Neutrophil (primary cell): ENCODE results near the gene FBXL22.

Source experiments
- H3K27ac ChIP-seq: fragments of 200-600 bp; sonication (generic); 2 replicates; pipeline ENCODE4 v1.5.1; 2016; ENCODE audit warnings: mild to moderate bottlenecking, moderate library complexity
- H3K27me3 ChIP-seq: fragments of 200-600 bp; sonication (generic); 2 replicates; pipeline ENCODE4 v1.6.0; 2016; ENCODE audit warnings: mild to moderate bottlenecking
- H3K36me3 ChIP-seq: fragments of 200-600 bp; sonication (generic); 2 replicates; pipeline ENCODE4 v1.5.1; 2017
- H3K4me1 ChIP-seq, 2 experiments: fragments of 200-600 bp in 1 of 2; sonication (generic) in 1 of 2; 1 replicate in 1 of 2; 2 replicates in 1 of 2; pipeline versions ENCODE4 v1.5.1 to v1.6.1; 2013 to 2016; ENCODE audit warnings: low read depth in 1 of 2, low read length in 1 of 2, mild to moderate bottlenecking in 1 of 2, moderate library complexity in 1 of 2; ENCODE audit not compliant: control insufficient read depth in 1 of 2, insufficient read depth in 1 of 2
- H3K4me3 ChIP-seq, 2 experiments: fragments of 200-600 bp in 1 of 2; sonication (generic) in 1 of 2; 1 replicate in 1 of 2; 2 replicates in 1 of 2; pipeline ENCODE4 v1.5.1; 2013 to 2016; ENCODE audit warnings: low read depth in 1 of 2, low read length in 1 of 2, mild to moderate bottlenecking in 1 of 2, moderate library complexity in 1 of 2
- H3K9me3 ChIP-seq: fragments of 200-600 bp; sonication (generic); 2 replicates; pipeline ENCODE4 v1.5.1; 2016
- CTCF ChIP-seq: fragments of 200-600 bp; sonication (generic); IDR thresholded peaks from 2 replicates; pipeline ENCODE4 v1.5.1; 2016; ENCODE audit warnings: antibody characterized with exemption

Gene FBXL22

GRCh38 chr15:63606308-63606707 is 9.1 kb downstream of the FBXL22 start:
- peaks cover 7 to 18% of the 10 kb centered on the region in 2 experiments for H3K4me1 ChIP-seq
- H3K27ac ChIP-seq: no peak overlapping the region
- peaks cover 39% of the 10 kb centered on the region for H3K36me3 ChIP-seq
- H3K27me3 ChIP-seq: peaks cover 9% of the 10 kb centered on the region
- H3K9me3 ChIP-seq: no peaks in the 10 kb centered on the region
- no peak overlapping the region for H3K4me3 ChIP-seq
- no peak for TF ChIP-seq CTCF

- H3K27ac ChIP-seq: no peak overlapping the region
Measured at GRCh38 chr15:63608989-63609388, 11.8 kb downstream of the FBXL22 start.

GRCh38 chr15:63609448-63609847 is 12.3 kb downstream of the FBXL22 start:
- H3K36me3 ChIP-seq: peaks cover 69% of the 10 kb centered on the region
- no peaks in the 10 kb centered on the region for H3K9me3 ChIP-seq
- peaks cover 0 to 11% of the 10 kb centered on the region in 2 experiments for H3K4me1 ChIP-seq
- no peak for TF ChIP-seq CTCF
- H3K27ac ChIP-seq: no peak overlapping the region
- no peak overlapping the region for H3K4me3 ChIP-seq
- H3K27me3 ChIP-seq: no peaks in the 10 kb centered on the region

More at GRCh38 chr15:63608989-63609388, 11.8 kb downstream of the FBXL22 start:
- Histone ChIP-seq H3K27me3 (no peaks in the 10 kb centered on the region), H3K4me1 (peaks cover 0 to 11% of the 10 kb centered on the region in 2 experiments), H3K36me3 (peaks cover 64% of the 10 kb centered on the region), H3K9me3 (no peaks in the 10 kb centered on the region), H3K4me3 (no peak overlapping the region)
- TF ChIP-seq CTCF: no peak

- no peak overlapping the region for H3K4me3 ChIP-seq
Measured at GRCh38 chr15:63610209-63610841, 13.1 kb downstream of the FBXL22 start.

GRCh38 chr15:63611177-63611576 is 14.0 kb downstream of the FBXL22 start:
- no peak for TF ChIP-seq CTCF
- no peak overlapping the region for H3K27ac ChIP-seq

More at GRCh38 chr15:63610209-63610841, 13.1 kb downstream of the FBXL22 start:
- Histone ChIP-seq H3K27ac (peak overlapping the region; percentile 64), H3K4me1 (peaks cover 0 to 11% of the 10 kb centered on the region in 2 experiments), H3K9me3 (no peaks in the 10 kb centered on the region), H3K27me3 (no peaks in the 10 kb centered on the region), H3K36me3 (peaks cover 74% of the 10 kb centered on the region)
- TF ChIP-seq CTCF: no peak

More at GRCh38 chr15:63611177-63611576, 14.0 kb downstream of the FBXL22 start:
- Histone ChIP-seq H3K36me3 (peaks cover 82% of the 10 kb centered on the region), H3K4me3 (no peak overlapping the region), H3K9me3 (no peaks in the 10 kb centered on the region), H3K27me3 (no peaks in the 10 kb centered on the region), H3K4me1 (peaks cover 0 to 6% of the 10 kb centered on the region in 2 experiments)
